Activated T-cell treated with anti-CD3 and anti-CD28 coated beads, Interleukin-2, amount 50 U/mL, for 72 hours (primary cell): ENCODE measurements around the gene SF3B3. TPM values are rescaled to one million over a fixed set of nuclear protein-coding genes. Genes with fewer than 3 reads are reported as not detected.
"Not testable (repeated sequence)": the region's sequence is repeated elsewhere in the genome, so short reads cannot be mapped to it uniquely, and the experiment has no call there.

Source experiments
- ATAC-seq, 2 donors: fragments of 150-1000 bp; cut with Tn5 transposase; replicated peaks in 1 of 2; 2 replicates each; pipeline ENCODE4 v1.10.0; 2021; ENCODE audit warnings: moderate library complexity in 2 of 2, mild to moderate bottlenecking in 1 of 2
- DNase-seq, 2 donors: peaks; one replicate each; pipeline ENCODE4 v3.0.0; 2021 to 2022; ENCODE audit warnings: mixed read lengths in 1 of 2
- H3K27ac Mint-ChIP-seq: one replicate; pipeline ENCODE4 v1.8.0; 2022; ENCODE audit warnings: mild to moderate bottlenecking, moderate library complexity, mixed read lengths
- H3K27me3 Mint-ChIP-seq: one replicate; pipeline ENCODE4 v1.8.0; 2022; ENCODE audit warnings: low read depth, mixed read lengths
- H3K36me3 Mint-ChIP-seq, 2 donors: one replicate each; pipeline ENCODE4 v1.8.0; 2022; ENCODE audit warnings: mixed read lengths in 2 of 2, mild to moderate bottlenecking in 1 of 2; ENCODE audit not compliant: insufficient read depth in 2 of 2
- H3K4me1 Mint-ChIP-seq: one replicate; pipeline ENCODE4 v1.8.0; 2022; ENCODE audit warnings: low read depth, mixed read lengths
- H3K4me3 Mint-ChIP-seq, 2 donors: one replicate each; pipeline ENCODE4 v1.8.0; 2022; ENCODE audit warnings: mild to moderate bottlenecking in 2 of 2, mixed read lengths in 2 of 2, moderate library complexity in 2 of 2
- H3K9me3 Mint-ChIP-seq, 2 donors: one replicate each; pipeline ENCODE4 v1.8.0; 2022; ENCODE audit warnings: mixed read lengths in 2 of 2
- total RNA-seq, 2 donors: library from RNA; stranded (reverse); gene quantifications; one replicate each; pipeline ENCODE4 v1.2.3, GENCODE V29; 2022

Gene SF3B3
- total RNA-seq, 2 donors from 2014 or later = 302 to 309 TPM

- no peaks in the 10 kb centered on the region for H3K9me3 Mint-ChIP-seq
- H3K4me3 Mint-ChIP-seq = no peak overlapping the region
- no peaks in the 10 kb centered on the region for H3K27me3 Mint-ChIP-seq
- ATAC-seq = no peak
- peak overlapping the region; percentile 64 for H3K27ac Mint-ChIP-seq
- H3K36me3 Mint-ChIP-seq = peaks cover 15 to 27% of the 10 kb centered on the region in 2 donors
- DNase-seq = no peak
- H3K4me1 Mint-ChIP-seq = peaks cover 34% of the 10 kb centered on the region
Measured at GRCh38 chr16:70574595-70575271, 51.1 kb downstream of the SF3B3 start.

- Mint-ChIP-seq H3K36me3 (peaks cover 15 to 26% of the 10 kb centered on the region in 2 donors), H3K27ac (no peak overlapping the region), H3K4me3 (no peak overlapping the region), H3K4me1 (peaks cover 34% of the 10 kb centered on the region), H3K27me3 (no peaks in the 10 kb centered on the region), H3K9me3 (no peaks in the 10 kb centered on the region)
- no peak for DNase-seq
- no peak for ATAC-seq
Measured at GRCh38 chr16:70575376-70575775, 51.8 kb downstream of the SF3B3 start.

- Mint-ChIP-seq H3K27ac (peak overlapping the region; percentile 60), H3K4me1 (peaks cover 27% of the 10 kb centered on the region), H3K4me3 (no peak overlapping the region), H3K27me3 (no peaks in the 10 kb centered on the region), H3K36me3 (peaks cover 9 to 17% of the 10 kb centered on the region in 2 donors), H3K9me3 (no peaks in the 10 kb centered on the region)
- DNase-seq (no peak), ATAC-seq (peak; percentile 10 to 41)
Measured at GRCh38 chr16:70576431-70577255, 53.0 kb downstream of the SF3B3 start.

- Mint-ChIP-seq H3K9me3 (no peaks in the 10 kb centered on the region), H3K36me3 (peaks cover 6 to 11% of the 10 kb centered on the region in 2 donors), H3K4me1 (peaks cover 20% of the 10 kb centered on the region), H3K27ac (no peak overlapping the region), H3K27me3 (no peaks in the 10 kb centered on the region), H3K4me3 (no peak overlapping the region)
- ATAC-seq (peak; percentile 12 to 14), DNase-seq (no peak)
Measured at GRCh38 chr16:70577256-70577698, 53.7 kb downstream of the SF3B3 start.

GRCh38 chr16:70578035-70578434 is 54.4 kb downstream of the SF3B3 start:
- Mint-ChIP-seq H3K27ac (no peak overlapping the region), H3K27me3 (no peaks in the 10 kb centered on the region)

GRCh38 chr16:70579248-70579647 is 55.6 kb downstream of the SF3B3 start:
- DNase-seq (no peak), ATAC-seq (no peak)
- Mint-ChIP-seq H3K4me1 (peaks cover 15% of the 10 kb centered on the region), H3K4me3 (no peak overlapping the region), H3K27me3 (no peaks in the 10 kb centered on the region), H3K27ac (no peak overlapping the region), H3K9me3 (no peaks in the 10 kb centered on the region), H3K36me3 (peaks cover 0 to 2% of the 10 kb centered on the region in 2 donors)

More at GRCh38 chr16:70578035-70578434, 54.4 kb downstream of the SF3B3 start:
- H3K36me3 Mint-ChIP-seq = peaks cover 4 to 8% of the 10 kb centered on the region in 2 donors
- no peak overlapping the region for H3K4me3 Mint-ChIP-seq
- ATAC-seq (no peak), DNase-seq (no peak)
- H3K9me3 Mint-ChIP-seq = no peaks in the 10 kb centered on the region
- peaks cover 15% of the 10 kb centered on the region for H3K4me1 Mint-ChIP-seq

GRCh38 chr16:70579648-70580630 is 56.3 kb downstream of the SF3B3 start:
- ATAC-seq (peak in 1 of 2 donors; percentile 21), DNase-seq (no peak)
- Mint-ChIP-seq H3K4me3 (no peak overlapping the region), H3K9me3 (no peaks in the 10 kb centered on the region), H3K36me3 (no peaks in the 10 kb centered on the region), H3K27ac (no peak overlapping the region), H3K4me1 (peaks cover 15% of the 10 kb centered on the region), H3K27me3 (no peaks in the 10 kb centered on the region)

- DNase-seq (no peak), ATAC-seq (peak; percentile 1 to 20)
- Mint-ChIP-seq H3K27ac (no peak overlapping the region), H3K4me1 (no peaks in the 10 kb centered on the region), H3K9me3 (no peaks in the 10 kb centered on the region), H3K4me3 (no peak overlapping the region), H3K27me3 (no peaks in the 10 kb centered on the region), H3K36me3 (no peaks in the 10 kb centered on the region)
Measured at GRCh38 chr16:70582280-70582978, 58.8 kb downstream of the SF3B3 start.

- no peaks in the 10 kb centered on the region for H3K9me3 Mint-ChIP-seq
- H3K27me3 Mint-ChIP-seq = no peaks in the 10 kb centered on the region
- DNase-seq (no peak), ATAC-seq (no peak)
- no peaks in the 10 kb centered on the region for H3K4me1 Mint-ChIP-seq
- H3K36me3 Mint-ChIP-seq = no peaks in the 10 kb centered on the region
- no peak overlapping the region for H3K27ac Mint-ChIP-seq
- no peak overlapping the region for H3K4me3 Mint-ChIP-seq
Measured at GRCh38 chr16:70586731-70587130, 63.1 kb downstream of the SF3B3 start.

- no peaks in the 10 kb centered on the region for H3K9me3 Mint-ChIP-seq
- ATAC-seq (no peak), DNase-seq (no peak)
- no peak overlapping the region for H3K4me3 Mint-ChIP-seq
- H3K36me3 Mint-ChIP-seq = no peaks in the 10 kb centered on the region
- H3K27ac Mint-ChIP-seq = no peak overlapping the region
- no peaks in the 10 kb centered on the region for H3K27me3 Mint-ChIP-seq
- H3K4me1 Mint-ChIP-seq = no peaks in the 10 kb centered on the region
Measured at GRCh38 chr16:70588565-70588964, 64.9 kb downstream of the SF3B3 start.

GRCh38 chr16:70589416-70589815 is 65.8 kb downstream of the SF3B3 start:
- H3K27me3 Mint-ChIP-seq, DNase-seq, H3K36me3 Mint-ChIP-seq, ATAC-seq, H3K4me1 Mint-ChIP-seq, H3K9me3 Mint-ChIP-seq, H3K27ac Mint-ChIP-seq, H3K4me3 Mint-ChIP-seq: not testable (repeated sequence)

GRCh38 chr16:70589998-70590471 is 66.4 kb downstream of the SF3B3 start:
- no peaks in the 10 kb centered on the region for H3K36me3 Mint-ChIP-seq
- no peak overlapping the region for H3K4me3 Mint-ChIP-seq
- no peaks in the 10 kb centered on the region for H3K27me3 Mint-ChIP-seq
- H3K9me3 Mint-ChIP-seq = no peaks in the 10 kb centered on the region
- DNase-seq = no peak
- no peak overlapping the region for H3K27ac Mint-ChIP-seq
- no peak for ATAC-seq
- no peaks in the 10 kb centered on the region for H3K4me1 Mint-ChIP-seq
